Measurements from ENCODE around the gene PDCD5.

GRCh38 chr19:32606289-32606688, 25.3 kb downstream of the PDCD5 start:
- TF ChIP-seq EZH2 (IDR thresholded peaks at IDR 0.05; ENCODE audit: borderline replicate concordance, low read depth, low read length, poor library complexity, severe bottlenecking): no peak
- TF ChIP-seq CTCF (conservative IDR thresholded peaks at IDR 0.05; ENCODE audit: low read depth, low read length): no peak

Measured in A673 (cell line).